IMR-90 (cell line): ENCODE results near the gene MCCD1. TPM values are rescaled to one million over a fixed set of nuclear protein-coding genes. Genes with fewer than 3 reads are reported as not detected.

ENCODE experiments used
- ATAC-seq: fragments of 200-7000 bp; cut with Tn5 transposase; 2 replicates; pipeline ENCODE4 v1.9.1; 2020; ENCODE audit warnings: low read depth, mild to moderate bottlenecking, moderate library complexity
- BruUV-seq: library from RNA; stranded (reverse); fragments of 400-500 nt; replicated peaks from 2 replicates; lab custom pipeline; 2021; lab: Mats Ljungman, UMichigan
- CTCF ChIA-PET: fragments of 300-600 bp; formaldehyde crosslinking; extraction: SDS; loops from one replicate; lab custom pipeline; 2021; ENCODE audit warnings: antibody characterized with exemption; lab: Yijun Ruan, JAX
- POLR2A ChIA-PET: fragments of 300-600 bp; sonication (Branson Sonifier 250); formaldehyde crosslinking; loops from one replicate; lab custom pipeline; 2022; ENCODE audit warnings: antibody characterized with exemption; ENCODE audit not compliant: unreplicated experiment; lab: Charles Lee
- DNase-seq: peaks from one replicate; pipeline ENCODE4 v3.0.0; 2013
- H2AFZ ChIP-seq: replicated peaks from 2 replicates; pipeline ENCODE3; 2013; ENCODE audit warnings: low read length, mild to moderate bottlenecking; ENCODE audit not compliant: poor library complexity
- H2AK5ac ChIP-seq: 2 replicates; pipeline ENCODE4 v1.6.1; 2013; ENCODE audit warnings: low read depth, low read length, inconsistent platforms
- H2AK9ac ChIP-seq: replicated peaks from 2 replicates; pipeline ENCODE3; 2013; ENCODE audit warnings: mild to moderate bottlenecking, low read depth, low read length, moderate library complexity; ENCODE audit not compliant: poor library complexity
- H2BK120ac ChIP-seq: 2 replicates; pipeline ENCODE4 v1.6.1; 2013; ENCODE audit warnings: low read depth, low read length, inconsistent platforms
- H2BK15ac ChIP-seq: 3 replicates; pipeline ENCODE4 v1.6.1; 2013; ENCODE audit warnings: low read depth, low read length, inconsistent platforms
- H2BK20ac ChIP-seq: 2 replicates; pipeline ENCODE4 v1.6.1; 2013; ENCODE audit warnings: low read depth, mild to moderate bottlenecking, inconsistent platforms, low read length, moderate library complexity
- H2BK5ac ChIP-seq: 2 replicates; pipeline ENCODE4 v1.6.1; 2013; ENCODE audit warnings: mild to moderate bottlenecking, low read depth, low read length, inconsistent platforms; ENCODE audit not compliant: poor library complexity, severe bottlenecking
- H3K14ac ChIP-seq: replicated peaks from 2 replicates; pipeline ENCODE4 v1.6.1; 2013; ENCODE audit warnings: low read depth, low read length, inconsistent platforms
- H3K18ac ChIP-seq: 2 replicates; pipeline ENCODE4 v1.6.1; 2013; ENCODE audit warnings: low read depth, low read length, control low read depth
- H3K23ac ChIP-seq: 2 replicates; pipeline ENCODE4 v1.6.1; 2013; ENCODE audit warnings: low read depth, low read length, inconsistent platforms
- H3K27ac ChIP-seq: 2 replicates; pipeline ENCODE4 v1.5.1; 2013; ENCODE audit warnings: mild to moderate bottlenecking, control low read depth, low read length; ENCODE audit not compliant: insufficient read depth
- H3K27me3 ChIP-seq: 2 replicates; pipeline ENCODE4 v1.6.1; 2013; ENCODE audit warnings: low read length; ENCODE audit not compliant: control insufficient read depth, insufficient read depth
- H3K36me3 ChIP-seq: 2 replicates; pipeline ENCODE4 v1.6.1; 2013; ENCODE audit warnings: low read length, mixed read lengths; ENCODE audit not compliant: control insufficient read depth, insufficient read depth
- H3K4ac ChIP-seq: 2 replicates; pipeline ENCODE4 v1.6.1; 2013; ENCODE audit warnings: low read depth, low read length, inconsistent platforms
- H3K4me1 ChIP-seq: 2 replicates; pipeline ENCODE4 v1.6.1; 2013; ENCODE audit warnings: low read length, mixed read lengths; ENCODE audit not compliant: control insufficient read depth, insufficient read depth
- H3K4me2 ChIP-seq: 2 replicates; pipeline ENCODE4 v1.6.1; 2013; ENCODE audit warnings: low read depth, mild to moderate bottlenecking, control low read depth, low read length, moderate library complexity
- H3K4me3 ChIP-seq: 2 replicates; pipeline ENCODE4 v1.5.1; 2013; ENCODE audit warnings: low read depth, mild to moderate bottlenecking, control low read depth, low read length, moderate library complexity; ENCODE audit not compliant: insufficient read depth
- H3K56ac ChIP-seq: 2 replicates; pipeline ENCODE4 v1.6.1; 2013; ENCODE audit warnings: low read length, inconsistent platforms; ENCODE audit not compliant: insufficient read depth; ENCODE audit errors: extremely low read depth
- H3K79me1 ChIP-seq, 2 experiments: 2 replicates each; pipeline ENCODE4 v1.6.1; 2013; ENCODE audit warnings: low read length in 2 of 2, inconsistent platforms in 1 of 2, low read depth in 1 of 2
- H3K9ac ChIP-seq: 2 replicates; pipeline ENCODE4 v1.6.1; 2013; ENCODE audit warnings: low read depth, low read length, control low read depth
- H3K9me1 ChIP-seq: 2 replicates; pipeline ENCODE4 v1.6.1; 2013; ENCODE audit warnings: low read length, inconsistent platforms; ENCODE audit not compliant: insufficient read depth
- H3K9me3 ChIP-seq: 2 replicates; pipeline ENCODE4 v1.6.1; 2013; ENCODE audit warnings: low read length; ENCODE audit not compliant: control insufficient read depth, insufficient read depth
- H4K20me1 ChIP-seq: 2 replicates; pipeline ENCODE4 v1.6.1; 2013; ENCODE audit warnings: low read length, inconsistent platforms; ENCODE audit not compliant: insufficient read depth
- H4K5ac ChIP-seq: 2 replicates; pipeline ENCODE4 v1.6.1; 2013; ENCODE audit warnings: mild to moderate bottlenecking, low read depth, low read length, control low read depth
- H4K8ac ChIP-seq, 2 experiments: 2 replicates each; pipeline ENCODE4 v1.6.1; 2013; ENCODE audit warnings: low read depth in 2 of 2, low read length in 2 of 2, control low read depth in 1 of 2, inconsistent platforms in 1 of 2
- H4K91ac ChIP-seq: 2 replicates; pipeline ENCODE4 v1.6.1; 2013; ENCODE audit warnings: low read depth, low read length, inconsistent platforms; ENCODE audit not compliant: insufficient read depth
- FOS ChIP-seq: fragments of 150-350 bp; IDR thresholded peaks from 2 replicates; pipeline ENCODE4 v1.6.1; 2016; ENCODE audit warnings: low read depth, low read length
- MAFK ChIP-seq: IDR thresholded peaks from 2 replicates; pipeline ENCODE4 v1.6.1; 2012; ENCODE audit warnings: low read depth, low read length, improper control_type of control experiment
- POLR2A ChIP-seq: IDR thresholded peaks from 2 replicates; pipeline ENCODE4 v1.6.1; 2012; ENCODE audit warnings: mild to moderate bottlenecking, low read depth, low read length
- RAD21 ChIP-seq: IDR thresholded peaks from 2 replicates; pipeline ENCODE4 v1.6.1; 2012; ENCODE audit warnings: low read length, improper control_type of control experiment
- RCOR1 ChIP-seq: IDR thresholded peaks from 2 replicates; pipeline ENCODE4 v1.6.1; 2012; ENCODE audit warnings: mild to moderate bottlenecking, low read length, improper control_type of control experiment; ENCODE audit not compliant: insufficient replicate concordance
- SMC3 ChIP-seq: fragments of 150-350 bp; IDR thresholded peaks from 2 replicates; pipeline ENCODE4 v1.6.1; 2016; ENCODE audit warnings: low read depth, mild to moderate bottlenecking, antibody characterized with exemption, low read length, moderate library complexity
- WGBS, 2 experiments: methylation state at CpG; one replicate each; pipeline versions ENCODE4 v1.1.5 to v1.1.7; 2013; ENCODE audit warnings: missing lambda C conversion rate in 2 of 2; ENCODE audit not compliant: insufficient read length in 1 of 2; ENCODE audit errors: extremely low coverage in 2 of 2; 5-methylcytosine and 5-hydroxymethylcytosine counted together
- dilution Hi-C: fragments of 300-500 bp; cut with HindIII; formaldehyde crosslinking; loops from one replicate; pipeline ENCODE4 v1.14.3; 2018; ENCODE audit warnings: low sequenced_read_pairs; ENCODE audit not compliant: unreplicated experiment
- in situ Hi-C: fragments of 300-500 bp; cut with MboI; formaldehyde crosslinking; loops from 3 replicates; pipeline ENCODE4 v1.14.3; 2019; ENCODE audit warnings: low sequenced_read_pairs, inconsistent platforms, mixed read lengths
- intact Hi-C: fragments of 100-400 bp; cut with micrococcal nuclease; formaldehyde crosslinking; loops from 2 replicates; pipeline ENCODE4 v1.10.0; 2022
- polyA plus RNA-seq, 3 experiments: library from polyadenylated mRNA; depleted of rRNA; stranded (reverse); fragments of >200 nt; gene quantifications; 2 replicates each; pipeline ENCODE4 v1.2.3, GENCODE V29; 2012; ENCODE audit warnings: low replicate concordance in 1 of 3
- total RNA-seq: library from RNA; depleted of rRNA; stranded (reverse); fragments of >200 nt; gene quantifications from 2 replicates; pipeline ENCODE4 v1.2.3, GENCODE V29; 2012
- TF ChIP-seq, protein P1 (sequence below): conservative IDR thresholded peaks from 2 replicates; pipeline ENCODE4 v1.5.1; 2012; ENCODE audit warnings: mild to moderate bottlenecking, low read depth, low read length, improper control_type of control experiment
- TF ChIP-seq, protein P2 (sequence below): fragments of 150-350 bp; IDR thresholded peaks from 2 replicates; pipeline ENCODE4 v1.6.1; 2017; ENCODE audit warnings: mild to moderate bottlenecking, antibody characterized with exemption, low read length, low read depth

Gene MCCD1
- total and polyA plus RNA-seq, 2 of the 4 experiments (the other 2 are of a cell fraction) = not detected

DNA sequence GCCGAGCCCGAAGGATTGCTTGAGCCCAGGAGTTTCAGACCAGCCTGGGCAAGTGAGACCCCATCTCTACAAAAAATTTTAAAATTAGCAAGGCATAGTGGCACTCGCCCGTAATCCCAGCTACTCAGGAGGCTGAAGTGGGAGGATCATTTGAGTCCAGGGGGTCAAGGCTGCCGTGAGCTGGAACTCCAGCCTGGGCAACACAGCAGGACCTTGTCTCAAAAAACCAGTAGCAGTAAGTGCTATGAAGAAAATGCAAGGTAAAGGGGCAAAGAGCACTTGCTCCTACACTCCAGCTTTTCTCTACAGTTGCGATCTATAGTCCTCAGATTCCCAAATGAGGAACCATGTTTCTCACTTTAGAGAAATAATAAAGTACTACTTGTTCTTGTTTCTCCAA lies 14.9 kb downstream of the MCCD1 start:
- DNase-seq (no peak), ATAC-seq (no peak)
- no peak overlapping the region for H3K56ac ChIP-seq
- TF ChIP-seq, protein P1, sequence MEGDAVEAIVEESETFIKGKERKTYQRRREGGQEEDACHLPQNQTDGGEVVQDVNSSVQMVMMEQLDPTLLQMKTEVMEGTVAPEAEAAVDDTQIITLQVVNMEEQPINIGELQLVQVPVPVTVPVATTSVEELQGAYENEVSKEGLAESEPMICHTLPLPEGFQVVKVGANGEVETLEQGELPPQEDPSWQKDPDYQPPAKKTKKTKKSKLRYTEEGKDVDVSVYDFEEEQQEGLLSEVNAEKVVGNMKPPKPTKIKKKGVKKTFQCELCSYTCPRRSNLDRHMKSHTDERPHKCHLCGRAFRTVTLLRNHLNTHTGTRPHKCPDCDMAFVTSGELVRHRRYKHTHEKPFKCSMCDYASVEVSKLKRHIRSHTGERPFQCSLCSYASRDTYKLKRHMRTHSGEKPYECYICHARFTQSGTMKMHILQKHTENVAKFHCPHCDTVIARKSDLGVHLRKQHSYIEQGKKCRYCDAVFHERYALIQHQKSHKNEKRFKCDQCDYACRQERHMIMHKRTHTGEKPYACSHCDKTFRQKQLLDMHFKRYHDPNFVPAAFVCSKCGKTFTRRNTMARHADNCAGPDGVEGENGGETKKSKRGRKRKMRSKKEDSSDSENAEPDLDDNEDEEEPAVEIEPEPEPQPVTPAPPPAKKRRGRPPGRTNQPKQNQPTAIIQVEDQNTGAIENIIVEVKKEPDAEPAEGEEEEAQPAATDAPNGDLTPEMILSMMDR = no peak
- TF ChIP-seq RAD21 = no peak
- no peak for TF ChIP-seq FOS
- no peak for TF ChIP-seq MAFK
- no peak for TF ChIP-seq SMC3
- TF ChIP-seq, protein P2, sequence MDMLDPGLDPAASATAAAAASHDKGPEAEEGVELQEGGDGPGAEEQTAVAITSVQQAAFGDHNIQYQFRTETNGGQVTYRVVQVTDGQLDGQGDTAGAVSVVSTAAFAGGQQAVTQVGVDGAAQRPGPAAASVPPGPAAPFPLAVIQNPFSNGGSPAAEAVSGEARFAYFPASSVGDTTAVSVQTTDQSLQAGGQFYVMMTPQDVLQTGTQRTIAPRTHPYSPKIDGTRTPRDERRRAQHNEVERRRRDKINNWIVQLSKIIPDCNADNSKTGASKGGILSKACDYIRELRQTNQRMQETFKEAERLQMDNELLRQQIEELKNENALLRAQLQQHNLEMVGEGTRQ = no peak
- TF ChIP-seq RCOR1 = no peak
- TF ChIP-seq POLR2A = no peak
- H3K4me3 ChIP-seq = no peak overlapping the region
- ChIA-PET POLR2A (no interaction called here), CTCF (no interaction called here)
- no peak overlapping the region for H3K27ac ChIP-seq
- no peak overlapping the region for H4K8ac ChIP-seq
- no peak overlapping the region for H2BK120ac ChIP-seq
- intact Hi-C loops (no loop called here), dilution Hi-C loops (no loop called here), in situ Hi-C loops (loop anchor here (5.0 to 10.0 kb wide), 2 partner anchors 51 to 291 kb away; no protein-coding TSS in a partner anchor)
- BruUV-seq = no TSS peak
- H3K4me2 ChIP-seq = no peak overlapping the region
- peaks cover 31% of the 10 kb centered on the region for H4K20me1 ChIP-seq
- H2AFZ ChIP-seq = no peak overlapping the region
- no peak overlapping the region for H4K91ac ChIP-seq
- peaks cover 16% of the 10 kb centered on the region for H3K4me1 ChIP-seq
- H2BK15ac ChIP-seq = no peak overlapping the region
- WGBS, 2 experiments = no CpG with 5 or more reads among the region's 6 CpGs
- H2BK5ac ChIP-seq = no peak overlapping the region
- H4K5ac ChIP-seq = no peak overlapping the region
- H3K4ac ChIP-seq = no peak overlapping the region
- no peaks in the 10 kb centered on the region for H3K9me3 ChIP-seq
- H2AK9ac ChIP-seq = no peak overlapping the region
- no peak overlapping the region for H3K23ac ChIP-seq
- peaks cover 17% of the 10 kb centered on the region for H3K36me3 ChIP-seq
- H2AK5ac ChIP-seq = no peak overlapping the region
- no peak overlapping the region for H2BK20ac ChIP-seq
- no peak overlapping the region for H3K9ac ChIP-seq
- no peak overlapping the region for H3K14ac ChIP-seq
- H3K9me1 ChIP-seq = peaks cover 11% of the 10 kb centered on the region
- no peak overlapping the region for H3K18ac ChIP-seq
- H3K27me3 ChIP-seq = no peaks in the 10 kb centered on the region
- peaks cover 11 to 57% of the 10 kb centered on the region in 2 experiments for H3K79me1 ChIP-seq
